ENCODE results near the gene C17orf113.

Gene C17orf113

DNA sequence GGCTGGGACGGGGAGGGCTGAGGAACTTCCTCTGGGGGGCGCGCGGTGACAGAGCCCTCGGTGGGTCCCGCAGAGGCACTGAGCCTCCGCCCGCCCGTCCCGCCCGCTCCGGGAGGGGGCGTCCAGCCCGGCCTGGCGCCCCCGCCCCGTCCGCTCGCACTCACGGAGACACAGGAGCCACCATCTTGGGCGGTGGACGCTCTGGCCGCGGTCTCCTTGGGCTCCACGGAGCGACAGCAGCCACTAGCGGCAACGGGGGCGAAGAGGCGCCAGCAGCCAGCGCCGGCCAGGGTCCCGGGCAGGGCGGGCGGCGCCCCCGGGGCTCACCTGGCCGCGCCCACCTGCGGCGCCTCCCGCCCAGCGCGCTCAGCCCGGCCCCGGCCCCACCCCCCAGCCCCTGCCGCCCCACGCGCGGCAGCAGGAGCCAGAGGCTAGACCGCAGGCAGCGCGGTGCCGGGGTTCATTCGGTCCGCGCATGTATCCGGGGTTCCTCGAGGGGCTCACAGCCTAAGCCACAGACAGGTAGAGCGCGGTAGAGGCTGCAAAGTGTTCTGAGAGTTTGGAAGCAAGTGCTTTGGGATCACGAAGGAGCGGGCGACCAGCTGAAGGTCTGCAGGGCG lies at the start of gene C17orf113:
Gene C17orf113, minus strand, starts transcription at position 209 of the 620 bp plus-strand sequence. CDS start 7,225 bp downstream, outside the sequence.
- DNase-seq (ENCODE audit: low spot score) = peak; percentile 64

DNA sequence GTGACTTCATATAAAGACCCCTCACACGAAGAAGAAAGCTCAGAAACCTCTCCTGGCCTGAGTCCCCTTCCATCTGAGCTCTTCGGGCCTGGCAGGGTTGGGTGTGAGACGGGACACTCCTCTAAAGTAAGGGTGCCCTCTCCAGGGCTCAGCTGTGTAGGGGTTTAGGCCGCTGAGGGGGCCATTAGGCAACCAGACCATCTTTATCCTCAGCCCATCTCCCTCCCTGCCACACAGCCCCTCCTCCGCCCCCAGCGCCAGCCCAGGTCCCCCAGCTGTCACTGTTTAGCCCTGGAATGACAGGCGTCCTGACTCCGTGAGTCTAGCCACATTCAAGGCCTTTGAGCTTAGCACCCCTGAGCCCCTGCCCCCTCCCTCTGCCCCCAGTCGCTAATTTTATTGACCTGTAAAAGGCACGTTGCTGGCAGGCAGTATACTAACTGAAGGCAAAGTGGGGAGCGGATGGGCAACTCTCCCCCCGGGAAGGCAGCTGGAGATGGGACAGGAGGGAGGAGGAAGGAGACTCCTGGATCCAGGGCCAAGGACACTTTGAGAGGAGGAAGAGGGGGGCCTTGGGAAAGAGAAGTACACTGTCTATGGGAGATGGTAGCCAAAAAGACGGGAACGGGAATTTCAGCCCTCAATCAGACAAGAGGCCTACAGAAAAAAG lies 48.5 kb upstream of the C17orf113 start:
- no peak for DNase-seq (ENCODE audit: low spot score)

DNA sequence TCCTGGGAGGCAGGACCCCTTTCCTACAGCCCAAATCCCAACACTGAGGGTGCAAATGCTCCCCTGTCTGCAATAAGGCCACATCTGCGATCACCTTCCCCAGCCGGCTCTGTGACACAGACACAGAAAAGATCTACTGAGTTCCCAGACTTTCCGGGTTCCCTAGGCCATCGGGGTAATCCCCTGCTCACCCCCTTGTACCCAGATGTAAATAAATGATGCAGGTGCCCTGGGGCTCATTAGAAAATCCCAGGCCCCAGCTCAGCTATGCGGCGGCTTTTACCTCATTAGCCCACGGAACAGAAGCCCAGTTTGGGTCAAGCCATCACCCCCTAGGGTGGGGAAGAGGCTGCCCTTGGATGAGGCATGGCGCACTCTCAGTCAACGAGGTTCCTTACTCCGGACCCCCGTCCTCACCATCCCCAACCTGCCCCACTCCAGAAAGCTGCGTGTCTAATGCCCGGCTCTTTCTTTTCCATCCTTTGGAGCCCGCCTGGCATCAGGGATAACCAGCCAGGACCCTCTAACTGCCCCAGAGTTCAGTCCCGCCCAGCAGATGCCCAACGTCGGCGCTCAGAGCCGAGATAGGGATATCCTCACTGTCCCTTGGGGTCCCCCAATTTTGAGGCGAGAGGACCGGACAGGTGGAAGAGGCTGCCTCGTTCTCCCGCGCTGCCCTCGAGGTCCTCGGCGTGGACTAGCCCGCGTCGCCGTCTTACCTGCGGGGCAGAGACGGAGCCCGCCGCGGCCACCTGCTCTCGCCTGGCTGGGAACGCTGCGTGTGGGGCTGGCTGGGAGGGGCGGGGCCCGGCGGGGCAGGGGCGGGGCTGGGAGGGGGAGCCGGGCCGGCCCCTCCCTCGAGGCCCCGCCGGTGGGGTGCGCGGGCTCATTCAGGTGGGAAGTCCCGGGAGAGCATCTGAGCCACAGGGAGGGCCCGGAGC lies 47.6 kb upstream of the C17orf113 start, which contains the start of gene ZNF385C:
Gene ZNF385C, minus strand, starts transcription at position 783 of the 941 bp plus-strand sequence. CDS start 35,417 bp downstream, outside the sequence.
- no peak for DNase-seq (ENCODE audit: low spot score)

DNA sequence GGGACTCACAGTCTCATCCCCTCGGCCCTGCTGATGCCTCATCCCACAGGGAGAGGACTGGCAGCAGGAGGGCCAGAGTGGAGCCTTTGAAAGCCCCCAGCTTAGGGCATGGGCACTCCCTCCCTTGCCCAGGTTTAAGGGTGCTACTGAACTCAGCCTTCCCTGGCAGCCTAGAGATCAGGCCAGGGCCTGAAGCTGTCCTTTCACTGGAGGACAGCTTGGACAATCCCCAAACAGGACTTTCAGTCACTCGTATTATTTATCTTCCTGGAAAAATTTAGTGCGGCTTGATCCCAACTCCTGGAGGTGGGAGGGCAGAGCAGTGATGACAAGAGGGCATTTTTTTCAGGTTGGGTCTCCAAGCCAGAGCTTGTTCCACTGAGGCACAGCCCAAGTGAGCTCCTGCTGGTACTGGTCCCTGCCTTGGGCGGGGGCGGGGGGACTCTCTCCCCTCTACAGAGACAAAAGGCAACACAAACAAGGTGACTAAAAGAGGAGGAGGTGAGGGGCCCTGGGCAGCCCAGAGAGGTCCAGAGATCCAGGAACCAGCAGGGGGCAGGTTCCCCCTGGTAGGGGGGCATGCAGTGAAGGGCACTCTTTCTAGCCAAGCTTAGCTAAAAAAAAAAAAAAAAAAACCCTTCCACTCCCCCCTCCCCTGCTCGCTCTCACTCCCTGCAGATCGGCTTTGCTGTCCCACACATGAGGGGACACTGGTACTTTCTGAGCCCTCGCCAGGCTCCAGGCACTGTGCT lies 46.1 kb upstream of the C17orf113 start:
- DNase-seq (ENCODE audit: low spot score) = no peak

DNA sequence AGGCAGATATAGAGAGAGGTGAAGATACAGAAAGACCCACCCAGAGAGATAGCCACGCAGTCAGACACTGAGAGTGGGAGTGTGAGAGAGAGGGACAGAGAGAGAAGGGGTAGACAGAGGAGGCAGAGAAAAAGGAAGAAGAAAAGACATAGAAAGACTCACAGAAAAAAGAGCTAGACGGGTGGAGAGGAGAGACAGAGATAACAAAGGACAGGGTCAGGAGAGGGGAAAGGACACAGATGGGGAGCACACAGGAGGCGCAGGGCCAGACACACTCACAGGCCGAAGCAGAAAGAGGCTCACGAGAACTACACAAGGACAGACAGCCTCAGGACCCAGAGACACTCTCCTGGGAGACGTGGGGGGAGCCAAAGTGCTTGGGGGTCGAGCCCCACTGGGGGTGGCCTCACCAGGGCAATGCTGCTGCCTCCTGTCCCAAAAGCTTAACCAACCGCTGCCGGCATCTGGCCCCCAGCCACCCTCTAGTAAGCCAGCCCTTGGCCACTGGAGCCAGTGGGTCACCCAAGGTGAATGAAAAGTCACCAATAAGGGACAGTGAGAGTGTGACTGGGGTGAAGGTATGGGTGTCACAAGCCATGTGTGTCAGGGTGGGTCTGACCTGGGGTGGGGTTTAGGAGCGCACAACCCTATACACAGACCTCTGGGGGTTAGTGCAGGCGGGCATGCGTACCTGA lies 44.1 kb upstream of the C17orf113 start:
- no peak for DNase-seq (ENCODE audit: low spot score)

DNA sequence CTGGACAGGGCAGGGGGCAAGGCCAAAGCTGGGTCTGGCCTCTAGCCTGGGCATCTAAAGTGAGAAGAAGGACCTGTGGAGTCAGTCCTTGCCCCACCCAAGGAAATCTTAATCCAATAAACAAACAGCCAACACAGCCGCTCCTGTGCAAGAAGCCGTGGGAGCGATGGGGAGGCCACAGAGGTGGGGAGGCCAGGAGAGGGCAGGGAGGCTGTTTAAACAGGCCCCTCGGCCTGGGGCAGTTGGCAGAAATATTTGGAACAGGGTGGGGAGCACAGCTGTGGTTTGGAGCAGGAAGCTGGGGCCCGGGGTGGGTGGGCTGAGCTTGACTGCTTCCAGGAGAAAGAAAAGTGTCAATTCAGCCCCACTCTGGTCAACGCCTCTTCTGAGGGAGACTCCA lies 42.5 kb upstream of the C17orf113 start:
- DNase-seq (ENCODE audit: low spot score) = no peak

DNA sequence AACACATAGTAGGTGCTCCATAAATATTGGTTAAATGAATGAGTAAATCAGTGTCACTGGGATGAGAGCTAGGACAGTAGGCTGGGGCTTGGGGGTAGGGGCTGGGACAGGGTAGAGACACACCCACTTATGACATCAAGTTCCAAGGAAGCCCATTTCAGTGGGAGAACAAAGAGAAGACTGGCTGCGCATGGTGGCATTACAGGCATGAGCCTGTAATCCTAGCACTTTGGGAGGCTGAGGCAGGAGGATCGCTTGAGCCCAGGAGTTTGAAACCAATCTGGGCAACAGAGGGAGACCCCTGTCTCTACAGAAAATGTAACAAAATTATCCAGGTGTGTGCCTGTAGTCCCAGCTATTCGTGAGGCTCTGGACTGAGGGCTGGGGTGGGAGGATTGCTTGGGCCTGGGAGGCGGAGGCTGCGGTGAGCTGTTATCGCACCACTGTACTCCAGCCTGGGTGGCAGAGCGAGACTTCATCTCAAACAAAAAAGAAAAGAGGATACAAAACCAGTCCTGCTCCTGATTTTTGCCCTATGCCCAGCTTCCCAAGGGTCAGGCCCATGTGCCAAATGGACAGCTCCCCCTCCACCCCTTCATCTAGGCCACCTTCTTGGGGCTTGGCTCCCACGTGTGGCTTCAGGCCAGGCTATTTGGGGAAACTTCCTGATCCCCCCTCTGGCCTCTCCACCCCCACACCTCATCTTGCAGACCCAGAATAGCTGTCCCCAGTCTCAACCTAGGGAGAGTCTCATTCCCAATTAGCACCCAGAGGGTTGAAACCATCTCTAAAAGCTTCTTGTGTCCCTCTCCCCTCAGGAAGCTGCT lies 40.8 kb upstream of the C17orf113 start:
- DNase-seq (ENCODE audit: low spot score) = no peak

DNA sequence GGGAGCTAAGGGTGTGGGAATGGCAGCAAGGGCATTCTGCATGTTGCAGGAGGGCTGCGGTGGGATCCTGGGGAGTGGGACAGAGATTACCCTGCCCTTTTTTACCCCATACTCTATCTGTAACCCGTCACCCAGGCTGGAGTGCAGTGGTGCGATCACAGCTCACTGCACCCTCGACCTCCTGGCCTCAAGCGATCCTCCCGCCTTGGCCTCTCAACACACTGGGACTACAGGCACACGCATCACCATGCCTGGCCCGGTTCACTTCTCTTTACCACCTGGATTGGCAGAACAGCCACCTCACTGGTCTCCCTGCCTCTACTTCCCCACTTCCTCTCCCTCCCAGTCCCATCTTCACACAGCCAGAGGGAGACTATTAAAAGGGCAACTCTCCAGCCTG lies 38.3 kb upstream of the C17orf113 start:
- DNase-seq (ENCODE audit: low spot score) = no peak

DNA sequence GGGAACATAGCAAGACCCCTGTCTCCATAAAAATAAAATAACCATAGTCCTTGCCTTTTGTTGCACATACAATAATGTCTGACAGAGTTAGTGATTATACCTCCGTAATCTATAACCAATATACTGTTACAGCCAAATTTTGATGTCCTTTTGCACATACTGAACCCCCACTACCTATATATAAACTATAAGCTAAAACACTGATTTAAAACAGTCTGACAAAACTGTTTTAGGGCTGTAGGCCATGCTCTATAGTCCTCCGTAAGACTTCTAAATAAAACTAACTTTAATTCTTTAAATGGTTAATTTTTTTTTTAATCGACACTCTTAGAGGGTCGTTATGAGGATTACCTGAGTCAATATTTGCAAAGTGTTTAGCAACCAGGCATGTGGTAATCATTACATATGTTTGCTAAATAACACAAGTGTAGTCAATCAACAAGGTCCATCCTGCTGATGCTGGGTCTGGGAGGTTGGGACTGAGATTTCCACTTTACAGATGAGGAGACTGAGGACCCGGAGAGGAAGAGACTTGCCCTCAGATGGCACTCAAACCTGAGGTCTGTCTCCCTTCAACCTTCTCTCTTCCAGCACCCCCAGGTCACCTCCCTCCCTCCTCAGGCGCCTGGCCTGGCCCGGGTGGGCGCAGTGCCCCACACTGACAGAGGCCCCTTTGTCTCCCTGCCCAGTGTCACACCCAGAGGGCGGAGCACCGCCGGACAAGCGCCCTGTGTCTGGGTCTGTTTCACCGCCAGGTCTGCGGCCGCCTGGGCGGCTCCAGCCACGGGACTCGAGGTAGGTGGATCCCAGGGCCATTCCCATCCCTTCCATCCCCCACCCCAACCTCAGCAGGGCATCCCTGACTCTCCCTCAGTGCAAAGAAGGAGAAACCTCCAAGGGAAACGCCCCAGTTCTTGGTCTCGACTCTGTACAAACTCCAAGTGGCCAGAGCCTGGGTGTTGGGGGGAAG lies 37.6 kb upstream of the C17orf113 start:
- DNase-seq (ENCODE audit: low spot score) = no peak

DNA sequence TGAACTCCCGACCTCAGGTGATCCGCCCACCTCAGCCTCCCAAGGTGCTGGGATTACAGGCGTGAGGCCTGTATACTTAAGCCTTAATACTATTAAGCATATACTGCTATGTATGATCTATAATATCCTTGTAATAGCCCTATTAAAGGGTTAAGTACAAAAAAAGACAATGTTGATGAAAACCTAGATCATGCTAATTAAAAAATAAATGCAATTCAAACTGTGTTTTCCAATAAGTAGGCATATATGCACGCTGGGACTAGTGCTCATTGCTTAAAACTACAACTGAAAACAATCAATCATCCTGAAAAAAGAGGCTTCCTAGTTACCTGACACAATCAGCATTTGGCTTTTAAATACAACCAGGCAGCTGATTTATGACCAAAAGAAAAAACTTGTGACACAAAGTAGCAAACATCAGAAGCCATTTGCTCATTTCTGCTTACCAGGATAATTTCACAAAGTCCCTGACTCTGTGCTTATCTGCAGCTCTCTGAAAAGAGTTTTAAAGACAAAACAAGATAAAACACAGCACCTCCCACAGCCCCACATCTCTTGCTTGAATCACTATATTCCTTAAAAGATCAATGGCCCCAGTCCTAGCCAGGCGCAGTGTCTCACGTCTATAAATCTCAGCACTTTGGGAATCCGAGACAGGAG lies 36.8 kb upstream of the C17orf113 start:
- no peak for DNase-seq (ENCODE audit: low spot score)

DNA sequence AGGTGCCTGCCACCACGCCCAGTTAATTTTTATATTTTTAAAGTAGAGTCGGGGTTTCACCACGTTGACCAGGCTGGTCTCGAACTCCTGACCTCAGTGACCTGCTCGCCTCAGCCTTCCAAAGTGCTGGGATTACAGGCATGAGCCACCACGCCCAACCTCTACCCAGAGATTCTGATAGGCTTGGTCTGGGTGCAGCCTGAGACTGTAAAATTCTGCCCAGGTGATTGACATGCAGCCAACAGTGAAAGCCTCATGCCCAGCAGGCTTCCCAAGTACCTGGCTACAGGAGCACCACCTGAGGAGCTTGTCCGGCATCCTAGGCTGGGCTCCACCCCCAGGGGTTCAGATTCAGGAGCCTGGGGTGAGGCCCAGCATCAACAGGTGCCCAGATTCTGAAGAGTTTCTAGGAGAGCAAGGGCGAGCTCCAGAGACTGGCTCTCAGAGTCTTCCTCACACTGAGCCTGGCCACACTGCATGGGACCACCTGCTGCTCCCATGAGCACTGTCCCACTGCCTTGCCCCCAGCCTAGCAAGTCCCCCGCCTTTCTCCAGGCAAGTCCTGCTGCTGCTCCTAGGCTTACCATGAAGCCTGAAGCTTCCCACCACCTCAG lies 31.2 kb upstream of the C17orf113 start:
- no peak for DNase-seq (ENCODE audit: low spot score)

DNA sequence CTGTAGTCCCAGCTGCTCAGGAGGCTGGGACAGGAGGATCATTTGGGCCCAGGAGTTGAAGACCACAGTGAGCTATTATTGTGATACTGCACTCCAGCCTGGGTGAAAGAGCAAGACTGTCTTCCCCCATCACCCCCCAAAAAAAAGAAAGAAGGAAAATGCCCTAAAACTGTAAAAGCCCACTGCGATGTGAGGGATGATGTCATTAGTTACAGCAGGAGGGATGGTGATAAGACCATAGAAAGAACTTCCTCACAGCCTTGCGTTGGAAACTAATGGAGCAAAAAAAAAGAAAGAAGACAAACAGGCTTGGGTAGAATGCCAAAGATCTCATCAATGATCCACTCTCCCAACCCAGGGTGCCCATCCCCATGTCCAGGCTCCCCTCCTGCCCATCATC lies 29.1 kb upstream of the C17orf113 start:
- no peak for DNase-seq (ENCODE audit: low spot score)

DNA sequence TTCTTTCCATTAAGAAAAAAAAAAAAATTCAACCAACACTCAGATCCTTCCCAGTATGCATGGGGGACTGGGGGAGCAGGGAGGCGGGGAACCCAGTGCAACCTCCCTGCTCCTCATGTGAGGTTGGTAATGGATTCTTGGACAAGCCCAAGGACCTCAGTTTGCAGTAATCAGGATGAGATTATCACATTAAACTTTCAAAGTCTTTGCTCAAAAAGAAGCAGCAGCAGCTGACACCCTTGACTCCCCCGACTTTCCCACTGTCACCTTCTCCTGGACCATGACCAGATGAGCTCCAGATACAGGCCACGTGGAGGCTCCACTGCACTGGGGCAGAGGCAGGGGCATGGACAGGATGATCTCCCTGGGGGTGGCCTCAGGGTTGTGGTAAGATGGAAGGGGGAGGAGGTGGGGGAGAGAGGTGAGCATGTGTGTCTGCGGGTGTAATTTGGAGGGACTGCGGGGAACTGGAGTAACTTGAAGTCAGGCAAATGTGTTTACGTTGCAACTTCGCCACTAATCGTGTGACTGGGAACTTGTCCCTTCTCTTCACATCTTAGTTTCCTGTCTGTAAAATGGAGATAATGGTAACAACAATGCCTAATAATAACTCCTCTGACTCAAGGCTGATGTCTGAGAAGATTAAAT lies 28.1 kb upstream of the C17orf113 start:
- no peak for DNase-seq (ENCODE audit: low spot score)

DNA sequence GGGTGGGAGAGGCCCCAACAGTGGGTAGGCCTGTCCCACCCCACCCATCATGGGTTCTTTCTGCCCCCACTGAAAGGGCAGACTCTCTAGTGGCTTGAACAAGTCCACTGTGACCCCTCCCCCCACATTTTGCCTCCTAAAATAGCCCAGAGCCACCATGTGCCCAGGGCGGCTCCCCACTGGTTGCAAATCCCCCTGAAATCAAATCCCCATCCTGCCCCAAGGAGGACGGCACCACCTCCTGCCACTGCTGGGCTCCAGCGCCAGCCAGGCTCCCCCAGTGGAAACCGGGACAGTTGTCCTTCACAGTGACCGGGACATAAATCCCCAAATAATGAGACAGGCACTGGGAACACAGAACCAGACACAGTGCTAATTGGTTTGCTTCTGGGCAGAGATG lies 27.4 kb upstream of the C17orf113 start:
- no peak for DNase-seq (ENCODE audit: low spot score)

DNA sequence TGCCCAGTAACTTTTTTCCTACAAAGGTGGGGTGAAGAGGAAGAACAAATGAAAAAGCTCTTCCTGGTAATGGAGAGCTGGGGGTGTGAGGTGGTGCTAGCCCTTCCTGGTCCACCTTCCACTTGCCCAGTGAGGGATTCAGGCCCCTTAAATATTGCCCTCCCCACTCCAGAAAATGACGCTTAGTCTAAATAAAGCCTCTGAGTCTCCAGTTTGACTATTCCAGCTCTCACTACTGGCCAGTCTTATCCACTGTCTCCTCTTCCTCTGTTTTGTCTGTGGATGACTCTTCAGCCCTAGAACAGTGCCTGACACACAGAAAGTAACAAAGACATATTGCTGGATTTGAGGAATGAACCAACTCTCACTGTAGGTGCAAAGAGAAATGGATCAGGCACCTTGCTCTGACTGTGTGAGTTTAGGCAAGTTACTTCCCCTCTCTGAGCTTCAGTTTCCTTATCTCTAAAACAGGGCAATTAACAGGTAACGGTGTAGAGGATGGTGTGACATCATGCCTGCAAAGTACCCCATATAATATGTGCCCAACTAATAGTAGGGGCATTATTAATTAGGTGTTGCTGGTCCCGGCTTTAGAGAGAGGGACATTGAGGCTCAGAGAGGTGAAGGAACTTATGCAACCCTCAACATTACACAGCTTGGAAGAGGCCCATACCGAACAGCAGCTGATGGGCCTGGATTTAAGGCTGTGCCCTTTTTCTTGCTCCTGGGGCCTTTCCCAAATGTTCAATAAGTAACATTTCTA lies 26.6 kb upstream of the C17orf113 start:
- no peak for DNase-seq (ENCODE audit: low spot score)

DNA sequence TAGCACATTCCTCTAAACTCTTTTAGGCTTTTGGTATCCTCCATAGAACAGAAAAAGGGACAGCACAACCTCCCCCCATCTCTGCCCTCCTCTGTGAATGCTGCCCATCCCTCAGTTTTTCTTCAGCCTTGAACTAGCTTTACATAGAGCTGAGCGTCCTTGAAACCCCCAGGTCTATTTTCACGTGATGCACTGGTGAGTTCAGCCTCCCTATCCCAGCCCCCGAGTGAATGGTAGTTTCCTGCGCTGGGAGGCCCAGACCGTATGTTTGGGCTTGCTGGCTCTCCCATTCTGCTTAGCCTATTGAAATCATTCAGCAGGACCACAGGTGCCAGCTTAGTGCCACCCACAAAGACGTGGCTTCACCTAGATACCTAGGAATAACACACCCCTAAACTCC lies 25.4 kb upstream of the C17orf113 start:
- no peak for DNase-seq (ENCODE audit: low spot score)
